LNCAP (cell line): ENCODE results near the gene EPOP.

Experiments
- CTCF ChIP-seq: fragments of 450-650 bp; IDR thresholded peaks from 2 replicates; pipeline ENCODE4 v1.5.1; 2017; ENCODE audit warnings: mild to moderate bottlenecking

EPOP gene

DNA sequence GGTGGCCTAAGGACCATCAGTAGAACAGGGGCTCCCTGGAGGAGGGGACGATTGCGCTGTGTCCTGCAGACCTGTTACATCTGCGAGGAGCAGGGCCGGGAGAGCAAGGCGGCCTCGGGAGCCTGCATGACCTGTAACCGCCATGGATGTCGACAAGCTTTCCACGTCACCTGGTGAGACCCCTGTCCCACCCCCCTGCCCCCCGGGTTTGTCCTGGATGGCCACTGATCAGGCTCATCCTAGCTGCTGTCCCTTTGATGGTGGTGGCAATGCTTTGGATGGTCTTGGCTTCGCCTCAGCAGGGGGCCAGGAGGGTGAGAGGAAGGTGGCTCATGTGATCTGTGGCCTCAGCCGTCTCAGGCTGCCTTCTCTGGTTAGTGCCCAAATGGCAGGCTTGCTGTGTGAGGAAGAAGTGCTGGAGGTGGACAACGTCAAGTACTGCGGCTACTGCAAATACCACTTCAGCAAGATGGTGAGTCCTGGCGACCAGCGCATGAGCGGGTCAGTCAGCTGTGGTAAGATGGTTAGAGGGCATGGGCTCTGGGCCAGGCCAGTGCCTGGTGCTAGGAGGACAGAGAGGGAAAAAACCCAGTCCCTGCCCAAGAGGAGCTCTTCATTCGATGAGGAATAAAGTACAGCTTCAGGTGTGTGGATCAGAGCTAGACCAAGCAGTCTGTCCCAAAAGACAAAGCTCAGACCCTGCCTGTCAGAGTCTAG is 34.5 kb upstream of the EPOP start:
- no peak for TF ChIP-seq CTCF

- no peak for TF ChIP-seq CTCF
Observed at GRCh38 chr17:38707678-38708351, 33.1 kb upstream of the EPOP start.

DNA sequence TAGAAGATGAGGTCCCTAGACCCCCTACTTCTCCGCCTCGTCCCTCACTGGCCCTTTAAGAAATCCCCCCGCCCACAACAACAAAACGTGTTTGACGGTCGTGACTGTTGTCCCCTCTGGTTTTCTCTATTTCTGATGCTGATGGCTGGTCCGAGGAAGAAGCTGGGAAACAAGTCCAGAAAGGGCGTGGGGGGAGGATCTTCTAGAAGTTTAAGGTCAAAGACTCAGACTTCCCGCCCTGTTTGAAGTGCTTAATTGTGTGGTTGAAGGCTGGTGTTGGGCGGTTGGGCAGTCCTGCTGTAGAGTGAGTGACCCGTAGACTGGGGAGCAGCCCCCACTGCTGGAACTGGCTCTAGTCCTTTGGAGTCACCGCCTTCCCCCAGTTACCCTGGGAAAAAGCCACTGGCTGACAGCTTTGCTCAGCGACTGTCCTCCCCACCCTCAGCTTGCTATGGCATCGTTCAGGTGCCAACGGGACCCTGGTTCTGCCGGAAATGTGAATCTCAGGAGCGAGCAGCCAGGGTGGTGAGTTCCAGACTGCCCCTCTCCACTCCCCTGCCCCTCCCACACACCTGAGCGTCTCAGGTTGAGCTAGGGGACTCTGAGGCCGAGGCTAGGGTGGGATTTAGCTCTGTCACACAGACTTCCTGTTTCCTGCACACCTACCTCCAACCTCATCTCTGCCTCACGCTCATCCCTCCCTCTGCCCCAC is 31.9 kb upstream of the EPOP start:
- TF ChIP-seq CTCF, result no peak

- no peak for TF ChIP-seq CTCF
Observed at GRCh38 chr17:38705803-38706504, 31.2 kb upstream of the EPOP start.

DNA sequence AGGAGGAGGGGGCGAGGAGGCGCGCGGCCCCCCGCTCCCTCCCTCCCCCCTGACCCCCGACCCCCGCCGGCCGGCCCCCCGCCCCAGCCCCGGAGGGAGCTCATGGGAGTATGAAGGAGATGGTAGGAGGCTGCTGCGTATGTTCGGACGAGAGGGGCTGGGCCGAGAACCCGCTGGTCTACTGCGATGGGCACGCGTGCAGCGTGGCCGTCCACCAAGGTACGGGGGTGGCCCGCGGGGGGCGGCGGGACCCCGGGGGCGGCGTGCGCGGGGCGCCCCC is 30.7 kb upstream of the EPOP start:
- no peak for TF ChIP-seq CTCF

- no peak for TF ChIP-seq CTCF
Observed at GRCh38 chr17:38704606-38705522, 30.1 kb upstream of the EPOP start, which contains the start of gene MLLT6. Gene MLLT6 (plus strand): TSS chr17:38705273. CDS start chr17:38705633, 360 bp downstream.
